Testis (tissue), 2 donors: Measurements from ENCODE around the gene PFDN5.

Experiments used
- POLR2A ChIP-seq: fragments of 450-650 bp; IDR thresholded peaks from one replicate; pipeline ENCODE4 v1.6.1; 2017; ENCODE audit warnings: antibody characterized with exemption, mild to moderate bottlenecking, moderate library complexity
- TF ChIP-seq, protein P1 (sequence below), 3 experiments: fragments of 450-650 bp in 2 of 3; fragments of 200-600 bp in 1 of 3; sonication (generic) in 1 of 3; IDR thresholded peaks; one replicate each; pipeline ENCODE4 v1.5.1; 2016 to 2019; ENCODE audit warnings: antibody characterized with exemption in 3 of 3, mild to moderate bottlenecking in 2 of 3, moderate library complexity in 1 of 3

DNA sequence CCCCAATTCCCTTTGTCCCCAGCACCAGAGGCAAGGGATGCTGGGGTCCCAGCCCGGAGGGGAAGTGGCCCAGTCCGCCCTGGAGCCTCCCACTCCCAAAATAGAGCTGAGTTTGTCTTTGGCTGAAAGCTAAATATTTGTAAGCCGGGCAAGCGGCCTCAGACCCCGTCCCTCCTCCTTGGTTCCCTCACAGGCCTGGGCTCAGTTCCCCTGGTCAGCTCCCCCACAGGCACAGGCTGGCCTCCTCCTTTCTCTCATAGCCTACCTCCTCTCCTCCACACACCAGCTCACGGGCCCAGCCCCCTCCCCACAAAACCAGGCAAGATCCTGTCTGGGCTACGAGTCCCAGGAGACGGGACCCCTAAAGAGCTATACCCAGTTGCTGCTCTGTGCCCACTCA, 39.5 kb downstream of the PFDN5 start:
- TF ChIP-seq, protein P1, sequence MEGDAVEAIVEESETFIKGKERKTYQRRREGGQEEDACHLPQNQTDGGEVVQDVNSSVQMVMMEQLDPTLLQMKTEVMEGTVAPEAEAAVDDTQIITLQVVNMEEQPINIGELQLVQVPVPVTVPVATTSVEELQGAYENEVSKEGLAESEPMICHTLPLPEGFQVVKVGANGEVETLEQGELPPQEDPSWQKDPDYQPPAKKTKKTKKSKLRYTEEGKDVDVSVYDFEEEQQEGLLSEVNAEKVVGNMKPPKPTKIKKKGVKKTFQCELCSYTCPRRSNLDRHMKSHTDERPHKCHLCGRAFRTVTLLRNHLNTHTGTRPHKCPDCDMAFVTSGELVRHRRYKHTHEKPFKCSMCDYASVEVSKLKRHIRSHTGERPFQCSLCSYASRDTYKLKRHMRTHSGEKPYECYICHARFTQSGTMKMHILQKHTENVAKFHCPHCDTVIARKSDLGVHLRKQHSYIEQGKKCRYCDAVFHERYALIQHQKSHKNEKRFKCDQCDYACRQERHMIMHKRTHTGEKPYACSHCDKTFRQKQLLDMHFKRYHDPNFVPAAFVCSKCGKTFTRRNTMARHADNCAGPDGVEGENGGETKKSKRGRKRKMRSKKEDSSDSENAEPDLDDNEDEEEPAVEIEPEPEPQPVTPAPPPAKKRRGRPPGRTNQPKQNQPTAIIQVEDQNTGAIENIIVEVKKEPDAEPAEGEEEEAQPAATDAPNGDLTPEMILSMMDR (IDR thresholded peaks at IDR 0.05): no peak
- no peak for TF ChIP-seq POLR2A
